Measurements from ENCODE around the gene LZTS3. TPM values are rescaled to one million over a fixed set of nuclear protein-coding genes. Genes with fewer than 3 reads are reported as not detected.
"Not testable (repeated sequence)": the region's sequence is repeated elsewhere in the genome, so short reads cannot be mapped to it uniquely, and the experiment has no call there.

LZTS3 gene
- total and polyA plus RNA-seq, 5 experiments from 2014 or later: 2.0 to 26.6 (median 3.8) TPM

DNA sequence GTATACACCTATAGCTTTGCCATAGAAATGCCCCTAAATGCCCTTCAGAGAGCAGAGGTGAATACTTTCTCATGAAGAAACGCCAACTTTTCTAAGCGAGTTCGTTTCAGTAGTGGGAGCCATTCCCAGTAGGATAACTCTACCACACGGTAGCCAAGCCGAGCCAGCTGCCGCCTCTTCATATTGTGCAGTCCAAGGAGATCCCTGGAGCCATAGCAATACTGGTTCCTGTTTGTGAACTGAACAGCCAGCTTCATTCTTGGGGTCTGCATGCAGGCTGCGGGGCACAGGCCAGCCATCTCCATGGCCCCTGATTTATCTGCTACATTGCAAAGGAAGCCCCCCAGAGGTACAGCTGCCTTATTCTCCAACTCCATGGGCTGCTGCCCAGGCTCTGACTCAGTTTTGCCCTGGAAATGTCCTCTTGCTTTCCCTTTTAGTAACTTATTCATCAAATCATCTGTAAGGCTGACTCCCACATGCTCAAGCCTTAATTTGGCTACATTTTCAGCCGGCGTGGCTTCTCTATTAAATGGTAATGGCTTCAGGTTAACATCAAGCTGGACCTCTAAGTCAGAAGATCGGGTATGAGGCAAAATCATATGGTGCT is 26.5 kb downstream of the LZTS3 start:
- Mint-ChIP-seq H3K27me3 (no peaks in the 10 kb centered on the region), H3K27ac (peak overlapping the region in 2 of 10 donors; percentile 39 to 50), H3K4me3 (no peak overlapping the region), H3K36me3 (peaks cover 0 to 71% (median 14%) of the 10 kb centered on the region in 3 donors), H3K9me3 (no peaks in the 10 kb centered on the region), H3K4me1 (peaks cover 18 to 52% (median 49%) of the 10 kb centered on the region in 4 donors)
- ATAC-seq (no peak), DNase-seq (no peak)
- POLR2A ChIA-PET: interaction anchor here (1.0 kb wide), 1 partner anchor 20 kb away, joined by 3 read pairs; no protein-coding TSS in a partner anchor

DNA sequence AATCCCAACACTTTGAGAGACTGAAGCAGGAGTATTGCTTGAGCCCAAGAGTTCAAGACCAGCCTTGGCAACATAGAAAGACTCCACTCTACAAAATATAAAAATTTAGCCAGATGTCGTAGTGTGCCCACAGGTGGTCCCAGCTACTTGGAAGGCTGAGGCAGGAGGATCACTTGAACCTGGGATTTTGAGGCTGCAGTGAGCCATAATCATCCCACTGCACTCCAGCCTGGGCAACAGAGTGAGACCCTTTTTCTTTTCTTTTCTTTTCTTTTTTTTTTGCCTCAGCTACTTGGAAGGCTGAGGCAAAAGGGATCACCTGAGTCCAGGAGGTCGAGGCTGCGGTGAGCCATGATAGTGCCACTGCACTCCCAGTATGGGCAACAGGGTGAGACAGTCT is 31.6 kb downstream of the LZTS3 start:
- no peak for DNase-seq
- peaks cover 16 to 30% (median 26%) of the 10 kb centered on the region in 4 donors for H3K4me1 Mint-ChIP-seq
- no peaks in the 10 kb centered on the region for H3K27me3 Mint-ChIP-seq
- peaks cover 0 to 40% (median 14%) of the 10 kb centered on the region in 3 donors for H3K36me3 Mint-ChIP-seq
- ATAC-seq: no peak
- H3K27ac Mint-ChIP-seq: peak overlapping the region in 1 of 10 donors; percentile 40
- POLR2A ChIA-PET: interaction anchor here (1.1 kb wide), 1 partner anchor 16 kb away, joined by 3 read pairs; no protein-coding TSS in a partner anchor
- H3K4me3 Mint-ChIP-seq: no peak overlapping the region
- no peaks in the 10 kb centered on the region for H3K9me3 Mint-ChIP-seq

DNA sequence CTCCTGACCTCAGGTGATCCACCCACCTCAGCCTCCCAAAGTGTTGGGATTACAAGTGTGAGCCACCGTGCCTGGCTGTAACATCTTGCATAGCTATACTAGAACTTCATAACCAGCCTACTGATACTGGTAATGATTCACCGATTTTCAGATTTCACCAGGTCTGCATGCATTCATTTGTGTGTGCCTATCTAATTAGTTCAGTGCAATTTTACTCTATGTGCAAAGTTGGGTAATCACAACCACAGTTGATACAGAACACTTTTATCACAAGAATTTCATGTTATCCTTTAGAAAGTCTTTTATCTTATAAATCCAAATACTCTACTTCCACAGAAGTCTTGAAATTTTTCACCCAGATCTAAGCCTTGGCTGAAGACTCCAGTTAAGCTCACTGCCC is 35.9 kb downstream of the LZTS3 start:
- Mint-ChIP-seq H3K27me3 (no peaks in the 10 kb centered on the region), H3K4me1 (peaks cover 13 to 27% (median 18%) of the 10 kb centered on the region in 4 donors), H3K27ac (peak overlapping the region in 1 of 10 donors; percentile 8), H3K4me3 (no peak overlapping the region), H3K9me3 (no peaks in the 10 kb centered on the region), H3K36me3 (peaks cover 0 to 15% (median 0%) of the 10 kb centered on the region in 3 donors)
- POLR2A ChIA-PET: no interaction called here
- ATAC-seq (no peak), DNase-seq (no peak)

DNA sequence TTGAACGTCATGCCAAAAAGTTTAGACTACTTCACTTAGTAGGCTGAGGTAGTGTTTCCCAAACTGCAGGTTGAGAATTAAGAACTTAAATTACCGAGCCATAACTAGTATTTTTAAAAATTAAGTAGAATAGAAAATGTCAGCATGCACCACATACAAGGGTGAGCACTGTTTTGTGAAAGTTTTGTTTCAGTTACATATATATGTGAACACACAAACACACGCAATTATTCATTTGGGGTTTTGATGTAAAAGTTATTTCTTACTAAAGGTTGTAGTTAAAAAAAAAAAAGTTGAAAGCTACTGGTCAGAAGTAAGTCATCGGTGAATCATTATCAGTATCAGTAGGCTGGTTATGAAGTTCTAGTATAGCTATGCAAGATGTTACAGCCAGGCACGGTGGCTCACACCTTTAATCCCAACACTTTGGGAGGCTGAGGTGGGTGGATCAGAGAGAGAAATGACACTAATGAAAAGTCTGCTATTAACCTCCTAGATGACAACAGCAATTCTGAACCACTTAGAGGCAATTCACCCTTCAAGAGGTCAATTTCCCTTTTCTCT is 37.8 kb downstream of the LZTS3 start:
- Mint-ChIP-seq H3K9me3 (no peaks in the 10 kb centered on the region), H3K27ac (peak overlapping the region in 7 of 10 donors; percentile 32 to 71 (median 53)), H3K36me3 (peaks cover 0 to 15% (median 0%) of the 10 kb centered on the region in 3 donors), H3K27me3 (no peaks in the 10 kb centered on the region), H3K4me1 (peaks cover 11 to 26% (median 18%) of the 10 kb centered on the region in 4 donors), H3K4me3 (no peak overlapping the region)
- POLR2A ChIA-PET: no interaction called here
- no peak for ATAC-seq
- DNase-seq: no peak

DNA sequence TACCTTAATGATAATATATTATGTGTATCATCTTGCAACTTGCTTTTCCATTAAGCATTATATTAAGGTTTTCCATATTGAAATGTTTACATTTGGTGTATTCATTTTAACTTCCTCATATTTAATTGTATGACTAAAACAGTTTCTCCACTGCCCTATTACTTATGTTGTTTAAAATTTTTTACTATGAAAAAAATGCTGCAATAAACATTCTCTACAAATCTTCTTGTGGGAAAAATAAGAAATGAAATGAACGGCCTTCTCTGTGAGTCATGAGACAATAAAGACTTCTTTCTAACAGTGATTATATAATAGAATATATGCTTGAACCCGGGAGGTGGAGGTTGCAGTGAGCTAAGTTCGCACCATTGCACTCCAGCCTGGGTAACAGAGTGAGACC is 39.2 kb downstream of the LZTS3 start:
- DNase-seq (no peak), ATAC-seq (no peak)
- POLR2A ChIA-PET: interaction anchor here (0.5 kb wide), 1 partner anchor 264 kb away, joined by 4 read pairs; no protein-coding TSS in a partner anchor
- no peak overlapping the region for H3K4me3 Mint-ChIP-seq
- no peak overlapping the region for H3K27ac Mint-ChIP-seq
- no peaks in the 10 kb centered on the region for H3K27me3 Mint-ChIP-seq
- H3K9me3 Mint-ChIP-seq: no peaks in the 10 kb centered on the region
- peaks cover 7 to 25% (median 13%) of the 10 kb centered on the region in 4 donors for H3K4me1 Mint-ChIP-seq
- H3K36me3 Mint-ChIP-seq: peaks cover 0 to 15% (median 0%) of the 10 kb centered on the region in 3 donors

DNA sequence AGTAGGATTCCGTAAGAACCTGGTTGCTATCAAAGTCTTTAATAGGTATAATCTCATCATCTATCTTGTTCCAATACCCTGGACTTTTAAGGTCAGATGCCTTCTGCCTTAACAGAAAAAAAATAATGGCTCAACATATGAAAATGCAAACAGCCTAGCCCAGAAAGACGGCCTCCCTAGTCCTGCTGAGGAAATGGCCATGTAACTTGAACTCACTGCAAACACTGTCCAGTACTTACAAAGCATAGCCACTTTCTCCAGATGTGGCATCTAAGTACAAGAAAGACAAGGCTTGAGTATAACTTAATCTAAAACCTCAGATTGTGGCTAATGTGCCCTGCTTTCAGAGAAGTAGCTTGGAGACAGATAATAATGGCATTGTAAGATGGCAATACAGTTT is 40.2 kb downstream of the LZTS3 start:
- H3K27ac Mint-ChIP-seq: no peak overlapping the region
- H3K36me3 Mint-ChIP-seq: peaks cover 0 to 9% (median 0%) of the 10 kb centered on the region in 3 donors
- no peak overlapping the region for H3K4me3 Mint-ChIP-seq
- H3K4me1 Mint-ChIP-seq: peaks cover under 1 to 21% (median 9%) of the 10 kb centered on the region in 4 donors
- no peak for DNase-seq
- POLR2A ChIA-PET: no interaction called here
- no peak for ATAC-seq
- no peaks in the 10 kb centered on the region for H3K27me3 Mint-ChIP-seq
- H3K9me3 Mint-ChIP-seq: no peaks in the 10 kb centered on the region

DNA sequence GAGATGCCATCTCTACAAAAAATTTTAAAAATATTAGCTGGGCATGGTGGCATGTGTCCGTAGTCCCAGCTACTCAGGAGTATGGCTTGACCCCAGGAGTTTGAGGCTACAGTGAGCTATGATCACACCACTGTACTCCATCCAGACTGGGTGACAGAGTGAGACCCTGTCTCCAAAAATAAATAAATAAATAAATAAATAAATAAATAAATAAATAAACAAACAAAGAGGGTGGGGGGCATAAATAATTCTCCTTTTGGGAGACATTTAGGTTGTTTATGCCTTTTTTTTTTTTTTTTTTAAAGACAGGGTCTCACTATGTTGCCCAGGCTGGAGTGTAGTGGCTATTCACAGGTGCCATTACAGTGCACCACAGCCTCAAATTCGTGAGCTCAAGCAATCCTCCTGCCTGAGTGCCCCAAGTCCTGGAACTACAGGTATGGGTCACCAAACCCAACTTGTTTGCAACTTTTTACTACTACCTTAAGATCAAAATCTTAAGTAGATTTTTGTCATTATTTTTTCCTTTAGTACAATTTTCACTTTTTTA is 43.2 kb downstream of the LZTS3 start:
- Mint-ChIP-seq H3K4me3 (no peak overlapping the region), H3K27ac (no peak overlapping the region), H3K27me3 (no peaks in the 10 kb centered on the region), H3K9me3 (peaks cover 0 to 1% (median 0%) of the 10 kb centered on the region in 9 donors), H3K4me1 (peaks cover 0 to 13% (median 7%) of the 10 kb centered on the region in 4 donors), H3K36me3 (peaks cover 0 to 3% (median 3%) of the 10 kb centered on the region in 3 donors)
- POLR2A ChIA-PET: interaction anchor here (0.6 to 1.0 kb wide), 2 partner anchors 9 to 13 kb away, joined by 3 to 4 read pairs; no protein-coding TSS in a partner anchor
- ATAC-seq (no peak), DNase-seq (no peak)

DNA sequence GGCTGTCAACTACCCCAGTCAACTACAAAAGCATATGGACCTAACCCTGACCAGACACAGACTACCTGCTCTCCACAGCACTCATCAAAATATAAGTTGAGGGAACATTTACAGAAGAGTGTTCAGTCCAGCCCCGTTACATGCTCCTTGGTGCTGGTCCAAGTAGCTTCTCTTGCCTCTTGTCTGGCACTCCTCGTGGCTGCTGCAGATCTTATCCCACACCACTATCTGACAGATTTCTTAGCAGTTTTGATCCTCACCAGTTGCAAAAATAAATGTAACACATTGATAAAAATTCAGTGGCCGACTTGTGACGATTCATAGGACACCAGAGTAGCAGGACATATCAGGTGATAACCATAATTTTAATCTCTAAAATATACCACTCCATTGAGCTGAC is 44.3 kb downstream of the LZTS3 start:
- Mint-ChIP-seq H3K9me3 (peaks cover 0 to 1% (median 0%) of the 10 kb centered on the region in 9 donors), H3K36me3 (peaks cover 0 to 3% (median 3%) of the 10 kb centered on the region in 3 donors), H3K4me3 (no peak overlapping the region), H3K27ac (peak overlapping the region in 5 of 10 donors; percentile 5 to 57 (median 51)), H3K4me1 (peaks cover 0 to 12% (median 7%) of the 10 kb centered on the region in 4 donors), H3K27me3 (no peaks in the 10 kb centered on the region)
- ATAC-seq (no peak), DNase-seq (no peak)
- POLR2A ChIA-PET: interaction anchor here (1.0 to 1.2 kb wide), 2 partner anchors 8 to 42 kb away, joined by 4 read pairs; no protein-coding TSS in a partner anchor

DNA sequence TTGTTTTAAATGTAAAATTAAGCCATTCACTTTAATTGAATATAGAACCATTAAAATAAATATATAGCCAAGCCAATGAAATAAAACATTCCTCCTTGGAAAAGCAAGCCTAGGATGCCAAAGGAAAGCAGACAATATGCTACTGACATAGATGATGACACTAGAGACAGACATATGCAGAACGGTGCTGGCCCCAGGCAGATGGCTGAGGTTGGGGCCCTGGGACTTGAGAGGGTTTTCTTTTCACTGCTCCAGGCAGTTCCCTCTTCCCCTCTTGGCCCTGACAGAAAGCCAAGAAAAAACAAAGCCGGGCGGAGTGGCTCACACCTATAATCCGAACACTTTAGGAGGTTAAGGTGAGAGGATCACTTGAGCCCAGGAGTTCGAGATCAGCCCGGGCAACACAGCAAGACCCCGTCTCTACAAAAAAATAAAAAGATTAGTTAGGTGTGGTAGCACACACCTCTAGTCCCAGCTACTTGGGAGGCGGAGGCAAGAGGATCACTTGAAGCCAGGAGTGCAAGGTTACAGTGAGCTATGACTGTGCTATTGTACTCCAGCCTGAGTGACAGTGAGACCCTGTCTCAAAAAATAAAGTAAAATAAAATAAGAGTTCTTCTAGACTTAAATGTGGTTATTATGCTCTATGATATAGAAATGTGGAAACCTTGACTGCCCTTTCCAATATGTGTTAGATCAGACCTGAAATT is 44.9 kb downstream of the LZTS3 start:
- POLR2A ChIA-PET: interaction anchor here (1.2 kb wide), 1 partner anchor 42 kb away, joined by 4 read pairs; no protein-coding TSS in a partner anchor
- peak overlapping the region in 5 of 10 donors; percentile 5 to 57 (median 29) for H3K27ac Mint-ChIP-seq
- no peak for ATAC-seq
- no peak for DNase-seq
- H3K27me3 Mint-ChIP-seq: no peaks in the 10 kb centered on the region
- no peak overlapping the region for H3K4me3 Mint-ChIP-seq
- peaks cover 0 to 3% (median 1%) of the 10 kb centered on the region in 9 donors for H3K9me3 Mint-ChIP-seq
- peaks cover 3 to 4% (median 3%) of the 10 kb centered on the region in 3 donors for H3K36me3 Mint-ChIP-seq
- peaks cover 4 to 15% (median 10%) of the 10 kb centered on the region in 4 donors for H3K4me1 Mint-ChIP-seq

DNA sequence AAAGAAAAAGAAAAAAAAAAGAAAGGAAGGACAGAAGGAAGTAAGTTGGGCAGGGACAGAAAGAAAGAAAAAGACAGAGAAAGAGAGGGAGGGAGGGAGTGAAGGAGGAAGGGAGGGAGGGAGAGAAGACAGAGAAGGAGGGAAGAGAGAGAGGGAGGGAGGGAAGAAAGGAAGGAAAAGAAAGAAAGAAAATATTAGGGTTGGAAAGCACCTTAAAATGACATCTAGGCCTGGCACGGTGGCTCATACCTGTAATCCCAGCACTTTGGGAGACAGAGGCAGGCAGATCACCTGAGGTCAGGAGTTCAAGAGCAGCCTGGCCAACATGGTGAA is 46.9 kb downstream of the LZTS3 start:
- Mint-ChIP-seq H3K4me1 (peaks cover 16 to 33% (median 26%) of the 10 kb centered on the region in 4 donors), H3K36me3 (peaks cover 4 to 13% (median 9%) of the 10 kb centered on the region in 3 donors), H3K27me3 (no peaks in the 10 kb centered on the region), H3K9me3 (peaks cover 0 to 5% (median 2%) of the 10 kb centered on the region in 9 donors), H3K27ac (peak overlapping the region in 2 of 10 donors; percentile 27 to 65), H3K4me3 (no peak overlapping the region)
- POLR2A ChIA-PET: interaction anchor here (0.7 kb wide), 3 partner anchors 29 to 96 kb away, joined by 4 to 5 read pairs (median 5); no protein-coding TSS in a partner anchor
- ATAC-seq: no peak
- DNase-seq: no peak

DNA sequence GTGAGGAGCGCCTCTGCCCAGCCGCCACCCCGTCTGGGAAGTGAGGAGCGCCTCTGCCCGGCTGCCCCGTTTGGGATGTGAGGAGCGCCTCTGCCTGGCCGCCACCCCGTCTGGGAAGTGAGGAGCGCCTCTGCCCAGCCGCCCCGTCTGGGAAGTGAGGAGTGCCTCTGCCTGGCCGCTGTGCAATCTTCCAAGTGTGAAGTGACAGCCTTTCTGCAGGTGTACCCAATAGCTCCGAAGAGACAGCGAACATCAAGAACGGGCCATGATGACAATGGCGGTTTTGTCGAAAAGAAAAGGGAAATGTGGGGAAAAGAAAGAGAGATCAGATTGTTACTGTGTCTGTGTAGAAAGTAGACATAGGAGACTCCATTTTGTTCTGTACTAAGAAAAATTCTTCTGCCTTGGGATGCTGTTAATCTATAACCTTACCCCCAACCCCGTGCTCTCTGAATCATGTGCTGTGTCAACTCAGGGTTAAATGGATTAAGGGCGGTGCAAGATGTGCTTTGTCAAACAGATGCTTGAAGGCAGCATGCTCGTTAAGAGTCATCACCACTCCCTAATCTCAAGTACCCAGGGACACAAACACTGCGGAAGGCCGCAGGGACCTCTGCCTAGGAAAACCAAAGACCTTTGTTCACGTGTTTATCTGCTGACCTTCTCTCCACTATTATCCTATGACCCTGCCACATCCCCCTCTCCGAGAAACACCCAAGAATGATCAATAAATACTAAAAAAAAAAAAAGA is 47.4 kb downstream of the LZTS3 start:
- DNase-seq, ATAC-seq, H3K4me3 Mint-ChIP-seq, H3K27ac Mint-ChIP-seq, H3K27me3 Mint-ChIP-seq, H3K9me3 Mint-ChIP-seq: not testable (repeated sequence)
- H3K36me3 Mint-ChIP-seq: peaks cover 4 to 13% (median 12%) of the 10 kb centered on the region in 3 donors
- POLR2A ChIA-PET: interaction anchor here (0.7 kb wide), 3 partner anchors 29 to 96 kb away, joined by 4 to 5 read pairs (median 5); no protein-coding TSS in a partner anchor
- peaks cover 20 to 38% (median 32%) of the 10 kb centered on the region in 4 donors for H3K4me1 Mint-ChIP-seq
